ENCODE data around the gene MBLAC1.

The MBLAC1 gene

GRCh38 chr7:100167912-100168323 lies 41.2 kb downstream of the MBLAC1 start:
- H3K79me2 ChIP-seq (ENCODE audit: insufficient read depth, low read length) = no peaks in the 10 kb centered on the region
- H3K9ac ChIP-seq (ENCODE audit: low read length) = no peak overlapping the region
- TF ChIP-seq CTCF (IDR thresholded peaks at IDR 0.05; ENCODE audit: low read length) = no peak
- TF ChIP-seq EZH2 (IDR thresholded peaks at IDR 0.05; ENCODE audit: borderline replicate concordance, low read length) = no peak
- no peaks in the 10 kb centered on the region for H3K36me3 ChIP-seq (ENCODE audit: insufficient read depth, low read length)
- H3K9me3 ChIP-seq (ENCODE audit: low read length) = no peaks in the 10 kb centered on the region
- no peaks in the 10 kb centered on the region for H4K20me1 ChIP-seq (ENCODE audit: insufficient read depth, low read length)
- H3F3A ChIP-seq (ENCODE audit: insufficient read depth, low read length) = no peaks in the 10 kb centered on the region; the same call in 1 of the 2 replicates
- H3K27me3 ChIP-seq (ENCODE audit: insufficient read depth, low read length) = peaks cover 34% of the 10 kb centered on the region
- no peak overlapping the region for H3K27ac ChIP-seq (ENCODE audit: low read depth, low read length, poor library complexity, severe bottlenecking)
- H2AFZ ChIP-seq (ENCODE audit: low read length) = no peak overlapping the region
- no peak overlapping the region for H3K4me3 ChIP-seq (ENCODE audit: low read depth, low read length, poor library complexity, severe bottlenecking)
- H3K4me1 ChIP-seq (ENCODE audit: insufficient read depth, low read length, severe bottlenecking) = peaks cover 28% of the 10 kb centered on the region
- no peaks in the 10 kb centered on the region for H3K9me2 ChIP-seq (ENCODE audit: low read depth, low read length)
- peak overlapping the region; percentile 31; the same call in 1 of the 2 replicates for H3K4me2 ChIP-seq (ENCODE audit: low read length)

- Histone ChIP-seq H3K27ac (ENCODE audit: low read depth, low read length, poor library complexity, severe bottlenecking) (no peak overlapping the region), H3K4me2 (ENCODE audit: low read length) (no peak overlapping the region), H3K9ac (ENCODE audit: low read length) (no peak overlapping the region)
Observed at GRCh38 chr7:100169147-100169850, 42.5 kb downstream of the MBLAC1 start.

GRCh38 chr7:100170101-100170897 lies 43.5 kb downstream of the MBLAC1 start:
- Histone ChIP-seq H3K36me3 (ENCODE audit: insufficient read depth, low read length) (no peaks in the 10 kb centered on the region; the same call in 1 of the 2 replicates), H3K4me2 (ENCODE audit: low read length) (peak overlapping the region; percentile 76; the same call in 1 of the 2 replicates), H3K27me3 (ENCODE audit: insufficient read depth, low read length) (peaks cover 30% of the 10 kb centered on the region), H3K9ac (ENCODE audit: low read length) (no peak overlapping the region), H3K27ac (ENCODE audit: low read depth, low read length, poor library complexity, severe bottlenecking) (no peak overlapping the region), H3K9me2 (ENCODE audit: low read depth, low read length) (no peaks in the 10 kb centered on the region), H3F3A (ENCODE audit: insufficient read depth, low read length) (no peaks in the 10 kb centered on the region; the same call in 1 of the 2 replicates), H4K20me1 (ENCODE audit: insufficient read depth, low read length) (no peaks in the 10 kb centered on the region), H3K4me3 (ENCODE audit: low read depth, low read length, poor library complexity, severe bottlenecking) (no peak overlapping the region), H3K9me3 (ENCODE audit: low read length) (no peaks in the 10 kb centered on the region), H3K79me2 (ENCODE audit: insufficient read depth, low read length) (no peaks in the 10 kb centered on the region), H2AFZ (ENCODE audit: low read length) (no peak overlapping the region), H3K4me1 (ENCODE audit: insufficient read depth, low read length, severe bottlenecking) (peaks cover 24% of the 10 kb centered on the region)
- TF ChIP-seq EZH2 (IDR thresholded peaks at IDR 0.05; ENCODE audit: borderline replicate concordance, low read length) (no peak), CTCF (IDR thresholded peaks at IDR 0.05; ENCODE audit: low read length) (no peak)

More at GRCh38 chr7:100169147-100169850, 42.5 kb downstream of the MBLAC1 start:
- Histone ChIP-seq H3K36me3 (ENCODE audit: insufficient read depth, low read length) (no peaks in the 10 kb centered on the region; the same call in 1 of the 2 replicates), H3K27me3 (ENCODE audit: insufficient read depth, low read length) (peaks cover 30% of the 10 kb centered on the region), H3K79me2 (ENCODE audit: insufficient read depth, low read length) (no peaks in the 10 kb centered on the region), H4K20me1 (ENCODE audit: insufficient read depth, low read length) (no peaks in the 10 kb centered on the region), H3K9me2 (ENCODE audit: low read depth, low read length) (no peaks in the 10 kb centered on the region), H3K4me1 (ENCODE audit: insufficient read depth, low read length, severe bottlenecking) (peaks cover 24% of the 10 kb centered on the region), H3F3A (ENCODE audit: insufficient read depth, low read length) (no peaks in the 10 kb centered on the region; the same call in 1 of the 2 replicates), H3K4me3 (ENCODE audit: low read depth, low read length, poor library complexity, severe bottlenecking) (no peak overlapping the region), H3K9me3 (ENCODE audit: low read length) (no peaks in the 10 kb centered on the region), H2AFZ (ENCODE audit: low read length) (no peak overlapping the region)
- TF ChIP-seq CTCF (IDR thresholded peaks at IDR 0.05; ENCODE audit: low read length) = no peak
- no peak for TF ChIP-seq EZH2 (IDR thresholded peaks at IDR 0.05; ENCODE audit: borderline replicate concordance, low read length)
